GM19025 (cell line): Measurements from ENCODE around the gene TNFAIP1.

ENCODE experiments used
- ATAC-seq: cut with Tn5 transposase; IDR thresholded peaks from one replicate; pipeline ENCODE4 v1.9.1; 2021; ENCODE audit warnings: mild to moderate bottlenecking, low read depth, moderate library complexity; ENCODE audit not compliant: unreplicated experiment

Gene TNFAIP1

DNA sequence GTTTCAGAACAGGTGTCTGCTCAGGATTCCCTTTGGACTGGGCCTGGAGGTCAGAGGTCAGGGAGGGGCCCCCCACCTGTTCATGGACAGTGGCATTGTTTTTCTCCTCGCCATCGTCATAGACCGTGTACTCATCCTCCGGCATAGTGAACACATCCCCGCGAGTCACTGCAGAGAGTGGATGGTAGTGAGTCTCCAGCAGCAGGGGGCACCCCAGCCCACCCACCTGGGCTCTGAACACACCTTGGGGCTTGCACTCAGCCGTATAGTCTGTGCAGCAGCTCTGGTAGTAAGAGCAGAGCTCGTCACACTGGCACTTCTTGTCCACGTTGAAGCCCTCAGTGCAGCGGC, 34.1 kb downstream of the TNFAIP1 start:
- no peak for ATAC-seq

- ATAC-seq, result no peak
Observed at GRCh38 chr17:28370035-28370743, 34.6 kb downstream of the TNFAIP1 start, which contains the start of gene VTN. TSS of gene VTN (minus strand) at chr17:28370307. CDS start at chr17:28370203, 104 bp downstream.

DNA sequence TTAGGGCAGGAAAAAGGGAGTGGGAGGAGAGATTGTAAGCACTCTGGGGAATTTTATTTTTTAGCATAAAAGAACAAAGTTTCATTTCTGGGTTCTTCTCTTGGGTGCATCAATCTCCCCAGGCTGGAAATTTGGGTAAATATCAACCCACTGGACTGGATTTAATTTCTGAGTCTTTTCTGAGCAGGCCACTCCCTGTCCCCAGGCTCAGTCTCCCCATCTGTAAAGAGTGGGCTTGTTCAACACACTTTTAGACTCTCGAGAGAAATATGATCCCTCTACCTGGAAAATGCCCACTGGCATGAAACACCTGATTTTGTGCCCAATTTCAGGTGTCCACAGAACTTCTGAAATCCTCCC, 35.2 kb downstream of the TNFAIP1 start:
- ATAC-seq, result no peak

GRCh38 chr17:28371245-28372202, 36.0 kb downstream of the TNFAIP1 start, which contains the start of gene SARM1:
TSS of gene SARM1 (plus strand) at chr17:28371694. CDS start at chr17:28372033, 339 bp downstream.
- ATAC-seq, result peak; percentile 83

DNA sequence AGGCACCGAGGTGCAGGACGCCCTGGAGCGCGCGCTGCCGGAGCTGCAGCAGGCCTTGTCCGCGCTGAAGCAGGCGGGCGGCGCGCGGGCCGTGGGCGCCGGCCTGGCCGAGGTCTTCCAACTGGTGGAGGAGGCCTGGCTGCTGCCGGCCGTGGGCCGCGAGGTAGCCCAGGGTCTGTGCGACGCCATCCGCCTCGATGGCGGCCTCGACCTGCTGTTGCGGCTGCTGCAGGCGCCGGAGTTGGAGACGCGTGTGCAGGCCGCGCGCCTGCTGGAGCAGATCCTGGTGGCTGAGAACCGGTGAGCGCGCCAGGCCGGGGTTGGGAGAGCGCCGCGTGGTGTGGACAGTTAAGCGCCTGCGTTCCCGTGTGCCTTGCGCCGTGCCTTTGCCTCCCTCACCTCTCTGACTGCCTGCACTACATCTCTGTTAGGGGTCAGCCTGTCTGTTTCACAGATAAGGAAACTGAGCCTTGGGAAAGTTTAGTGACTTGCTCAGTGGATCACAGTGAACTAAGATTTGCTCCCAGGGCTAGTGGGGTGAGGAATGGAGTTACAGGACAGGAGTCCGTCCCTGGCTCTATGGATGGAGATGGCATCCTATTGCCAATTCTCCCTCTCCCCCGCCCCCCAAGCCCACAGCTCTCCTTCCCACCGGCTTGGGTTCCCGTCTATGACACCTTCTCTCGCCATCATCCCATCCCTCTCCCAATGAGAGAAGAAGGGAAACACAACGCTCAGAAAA, 36.8 kb downstream of the TNFAIP1 start:
- ATAC-seq, result peak; percentile 8

- ATAC-seq, result no peak
Observed at GRCh38 chr17:28372945-28373274, 37.3 kb downstream of the TNFAIP1 start.

DNA sequence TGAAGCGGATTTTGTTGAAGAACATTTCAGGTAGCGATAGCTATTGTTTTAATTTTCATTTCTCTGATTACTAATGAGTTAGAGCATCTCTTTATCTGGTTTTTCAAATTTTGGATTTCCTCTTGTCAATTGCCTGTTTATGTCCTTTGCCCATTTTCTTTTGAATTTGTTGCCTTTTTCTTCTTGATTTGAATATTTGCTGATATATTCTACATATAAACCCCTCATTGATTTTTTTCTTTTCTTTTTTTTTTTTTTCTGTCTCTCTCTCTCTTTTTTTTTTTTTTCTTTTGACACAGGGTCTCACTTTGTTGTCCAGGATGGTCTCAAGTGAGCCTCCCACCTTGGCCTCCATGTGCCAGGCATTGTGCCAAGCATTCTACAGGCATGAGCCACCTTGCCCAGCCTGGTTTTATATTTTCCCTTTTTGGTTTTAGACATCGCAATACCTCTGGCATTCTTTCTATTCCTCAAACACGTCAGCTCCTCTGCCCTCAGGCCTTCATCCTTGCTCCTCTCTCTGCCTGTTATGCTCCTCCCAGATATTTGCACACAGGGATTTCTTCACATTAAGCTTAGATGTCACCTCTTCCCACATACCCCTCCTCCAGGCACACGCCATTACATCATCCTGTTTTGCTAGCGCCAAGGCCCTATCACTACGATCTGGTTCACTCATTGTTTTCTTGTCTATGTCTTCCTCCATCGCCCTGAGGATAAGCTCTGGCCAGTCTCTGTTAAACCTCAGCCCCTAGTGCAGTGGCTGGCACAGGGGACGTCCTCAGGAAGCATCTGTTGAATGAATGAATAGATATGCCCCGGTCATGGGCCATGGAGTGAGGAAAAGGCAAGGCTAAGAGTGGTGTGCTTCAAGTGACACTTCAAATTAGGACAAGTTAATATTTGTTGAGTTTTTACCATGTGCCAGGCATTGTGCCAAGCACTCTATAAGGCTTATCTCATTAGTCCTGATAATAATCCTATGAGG, 44.5 kb downstream of the TNFAIP1 start:
- no peak for ATAC-seq

- ATAC-seq, result no peak
Observed at GRCh38 chr17:28381141-28381825, 45.7 kb downstream of the TNFAIP1 start.

- peak; percentile 81 for ATAC-seq
Observed at GRCh38 chr17:28384281-28385036, 48.9 kb downstream of the TNFAIP1 start.

DNA sequence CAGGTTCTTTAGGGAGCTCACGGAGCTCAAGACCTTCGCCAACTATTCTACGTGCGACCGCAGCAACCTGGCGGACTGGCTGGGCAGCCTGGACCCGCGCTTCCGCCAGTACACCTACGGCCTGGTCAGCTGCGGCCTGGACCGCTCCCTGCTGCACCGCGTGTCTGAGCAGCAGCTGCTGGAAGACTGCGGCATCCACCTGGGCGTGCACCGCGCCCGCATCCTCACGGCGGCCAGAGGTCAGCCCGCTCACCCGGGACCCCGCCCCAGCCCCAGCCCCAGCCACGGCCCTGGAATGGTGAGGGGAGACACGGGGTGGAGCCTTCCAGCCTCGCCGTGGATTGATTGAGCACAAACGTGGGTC, 49.5 kb downstream of the TNFAIP1 start:
- ATAC-seq, result no peak

GRCh38 chr17:28385406-28385805, 49.8 kb downstream of the TNFAIP1 start:
- ATAC-seq, result no peak

DNA sequence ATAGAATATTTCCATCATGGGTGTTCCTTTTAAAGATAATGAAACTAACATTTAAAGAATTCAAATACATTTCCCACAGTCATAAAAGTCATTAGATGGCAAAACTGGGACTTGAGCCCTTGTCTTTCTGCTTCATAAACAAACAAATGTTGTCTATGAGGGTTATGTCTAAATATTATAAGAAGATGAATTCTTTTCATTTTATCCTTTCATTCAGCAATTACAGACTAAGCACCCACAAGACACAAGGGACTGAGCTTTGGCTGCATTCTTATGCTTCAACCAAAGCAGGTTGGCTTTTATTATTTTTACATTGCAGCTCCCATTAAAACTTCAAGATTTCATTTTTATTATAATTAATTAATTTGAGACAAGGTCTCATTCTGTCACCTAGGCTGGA, 50.8 kb downstream of the TNFAIP1 start:
- no peak for ATAC-seq

- ATAC-seq, result no peak
Observed at GRCh38 chr17:28388106-28388505, 52.5 kb downstream of the TNFAIP1 start.

- ATAC-seq, result no peak
Observed at GRCh38 chr17:28390141-28390540, 54.6 kb downstream of the TNFAIP1 start.

DNA sequence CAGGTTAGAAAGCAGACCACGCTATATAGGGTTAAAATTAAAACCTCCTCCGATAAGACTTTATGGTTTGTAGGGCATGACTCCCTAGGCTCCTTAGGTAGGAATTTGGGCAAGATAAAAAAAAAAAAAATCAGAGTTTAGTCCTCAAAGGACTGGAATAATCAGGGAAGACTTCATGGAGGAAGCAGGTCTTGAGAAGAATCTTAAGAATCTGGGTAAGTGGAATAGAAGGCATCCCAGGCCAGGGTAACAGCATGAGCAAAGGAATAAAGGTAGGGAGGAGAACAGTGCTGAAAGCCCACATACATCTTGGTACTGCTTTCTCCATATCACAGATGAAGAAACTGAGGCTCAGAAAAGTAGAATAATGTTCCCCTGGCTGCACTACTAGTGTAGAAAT, 55.0 kb downstream of the TNFAIP1 start:
- no peak for ATAC-seq

- ATAC-seq, result no peak
Observed at GRCh38 chr17:28390984-28391383, 55.4 kb downstream of the TNFAIP1 start.

- no peak for ATAC-seq
Observed at GRCh38 chr17:28391401-28391800, 55.8 kb downstream of the TNFAIP1 start.

GRCh38 chr17:28392491-28392890, 56.9 kb downstream of the TNFAIP1 start:
- no peak for ATAC-seq
